Aorta (tissue), 5 donors: ENCODE data around the gene PTH2. TPM values are rescaled to one million over a fixed set of nuclear protein-coding genes. Genes with fewer than 3 reads are reported as not detected.

Source experiments
- ATAC-seq: fragments of 200-7000 bp; cut with Tn5 transposase; one replicate; pipeline ENCODE4 v1.9.1; 2022; ENCODE audit warnings: moderate library complexity; ENCODE audit not compliant: low FRiP score
- DNase-seq, 2 donors: peaks; one replicate each; pipeline ENCODE4 v3.0.0-alpha.2; 2020
- H3K27ac ChIP-seq, 2 donors: one replicate each; pipeline ENCODE4 v1.5.1; 2013; ENCODE audit warnings: low read length in 2 of 2, mild to moderate bottlenecking in 2 of 2, moderate library complexity in 2 of 2, control low read depth in 1 of 2, inconsistent platforms in 1 of 2, low read depth in 1 of 2
- H3K27me3 ChIP-seq, 2 donors: one replicate each; pipeline ENCODE4 v1.6.1; 2013; ENCODE audit warnings: control low read depth in 1 of 2, low read length in 1 of 2, mild to moderate bottlenecking in 1 of 2, moderate library complexity in 1 of 2; ENCODE audit not compliant: insufficient read depth in 2 of 2, control insufficient read depth in 1 of 2
- H3K36me3 ChIP-seq, 2 donors: one replicate each; pipeline ENCODE4 v1.6.1; 2013; ENCODE audit warnings: control low read depth in 1 of 2, low read length in 1 of 2, mild to moderate bottlenecking in 1 of 2; ENCODE audit not compliant: insufficient read depth in 2 of 2, control insufficient read depth in 1 of 2
- H3K4me1 ChIP-seq, 2 donors: one replicate each; pipeline ENCODE4 v1.6.1; 2013; ENCODE audit warnings: low read length in 2 of 2, control low read depth in 1 of 2, mild to moderate bottlenecking in 1 of 2, moderate library complexity in 1 of 2; ENCODE audit not compliant: insufficient read depth in 2 of 2, control insufficient read depth in 1 of 2
- H3K4me3 ChIP-seq, 2 donors: one replicate each; pipeline ENCODE4 v1.5.1; 2013; ENCODE audit warnings: low read length in 2 of 2, control low read depth in 1 of 2, mild to moderate bottlenecking in 1 of 2
- H3K9me3 ChIP-seq: one replicate; pipeline ENCODE4 v1.6.1; 2013; ENCODE audit warnings: mild to moderate bottlenecking, low read length; ENCODE audit not compliant: control insufficient read depth
- WGBS, 2 donors: extraction: QIAGEN DNeasy Blood & Tissue Kit; methylation state at CpG; one replicate each; pipeline ENCODE4 v1.1.7; 2013; 5-methylcytosine and 5-hydroxymethylcytosine counted together
- intact Hi-C, 2 donors: fragments of 100-400 bp; cut with DNase I; formaldehyde crosslinking; loops; one replicate each; pipeline versions ENCODE4 v1.14.2 to v1.15.0; 2022
- polyA plus RNA-seq, 2 donors: library from polyadenylated mRNA; stranded (reverse); fragments of 200-250 nt; gene quantifications; one replicate each; pipeline ENCODE4 v1.2.3, GENCODE V29; 2013
- total RNA-seq, 2 donors: library from RNA; stranded (reverse); fragmentation: NEBNext Ultra II Directional; extraction: Animal tissue kit (Norgen Biotek cat#: 25700); gene quantifications; one replicate each; pipeline ENCODE4 v1.2.1, GENCODE V29; 2021
- donor health status: healthy with polysubstance abuse.
- donor health status: Bipolar disorder and iron deficiency.
- donor health status: DM: no; HTN: no; CAD: no.
- donor health status: DM: no; HTN: no; CAD: no.
- donor health status: DM: yes; HTN: yes; CAD: no.

Gene PTH2
- total and polyA plus RNA-seq, 4 donors, result not detected

DNA sequence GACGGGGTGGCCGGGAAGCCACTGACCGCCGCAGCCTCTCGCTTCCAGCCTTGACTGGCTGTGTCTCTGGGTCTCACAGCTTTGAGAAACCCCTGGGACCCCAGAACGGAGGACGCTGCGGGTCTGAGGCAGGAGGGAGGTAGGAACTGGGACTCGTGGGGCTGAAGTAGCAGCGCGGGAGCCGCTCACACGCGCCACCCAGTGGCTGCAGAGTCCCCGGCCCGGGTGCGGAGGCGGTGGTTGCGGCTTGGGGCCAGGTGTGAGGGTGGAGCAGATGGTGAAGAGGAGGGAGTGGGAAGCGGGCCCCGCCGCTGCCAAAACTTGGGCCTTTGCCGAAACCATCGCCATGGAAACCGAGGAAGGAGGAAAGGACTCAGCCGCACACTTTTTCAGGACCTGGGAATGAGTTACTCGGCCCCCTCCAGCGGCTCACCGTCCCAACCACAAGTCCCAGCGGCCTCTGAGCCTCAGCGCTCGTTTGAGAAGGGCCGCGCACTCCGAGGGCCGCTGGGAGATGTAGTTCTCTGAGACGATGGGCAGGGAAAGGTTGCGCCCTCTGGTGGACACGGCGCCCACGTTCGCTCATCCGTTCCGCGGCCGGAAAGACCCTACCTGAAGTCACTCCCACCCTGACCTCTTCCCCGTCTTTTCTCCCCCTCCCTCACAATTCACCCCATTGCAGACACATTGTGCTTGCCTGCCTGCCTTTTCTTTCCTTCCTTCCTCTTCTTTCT, 20.3 kb upstream of the PTH2 start:
- WGBS, 2 donors, result 0% methylated on average over 39 to 47 of the region's 47 CpGs
- Histone ChIP-seq H3K27ac (peak overlapping the region in 1 of 2 donors; percentile 11), H3K9me3 (no peaks in the 10 kb centered on the region), H3K36me3 (no peaks in the 10 kb centered on the region), H3K4me1 (no peaks in the 10 kb centered on the region), H3K4me3 (peak overlapping the region; percentile 15 to 42), H3K27me3 (no peaks in the 10 kb centered on the region)
- DNase-seq (peak; percentile 97 to 98), ATAC-seq (peak; percentile 94)
- intact Hi-C loops, result loop anchor here (1.0 to 5.0 kb wide), 3 partner anchors 51 to 216 kb away; no protein-coding TSS in a partner anchor

DNA sequence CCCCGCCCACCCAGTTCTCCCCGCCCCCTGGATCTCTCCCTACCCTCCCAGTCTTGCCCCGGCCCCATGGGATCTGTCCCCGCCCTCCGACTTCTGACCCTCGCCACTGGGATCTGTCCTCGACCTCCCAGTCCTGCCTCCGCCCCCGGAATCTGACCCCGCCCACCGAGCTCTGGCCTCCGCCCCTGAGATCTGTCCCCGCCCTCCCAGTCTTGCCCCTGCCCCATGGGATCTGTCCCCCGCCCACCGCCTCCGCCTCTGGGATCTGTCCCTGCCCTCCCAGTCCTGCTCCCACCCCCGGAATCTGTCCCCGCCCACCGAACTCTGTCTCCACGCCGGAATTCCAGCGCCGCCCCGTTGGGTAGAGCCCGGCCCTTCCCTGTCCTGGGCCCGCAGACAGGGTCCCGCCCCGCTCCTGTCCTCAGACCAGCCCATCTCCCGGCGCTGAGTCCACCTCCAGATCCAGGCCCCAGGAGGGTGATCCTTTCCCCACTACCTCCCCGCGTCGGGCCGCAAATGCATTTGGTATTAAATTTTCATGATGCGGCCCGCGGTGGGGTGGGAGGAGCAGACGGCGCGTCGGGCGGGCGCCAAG, 19.6 kb upstream of the PTH2 start:
- H3K27me3 ChIP-seq, result no peaks in the 10 kb centered on the region
- peak overlapping the region; percentile 15 to 42 for H3K4me3 ChIP-seq
- no peaks in the 10 kb centered on the region for H3K4me1 ChIP-seq
- intact Hi-C loops, result loop anchor here (1.0 to 5.0 kb wide), 3 partner anchors 51 to 216 kb away; no protein-coding TSS in a partner anchor
- no peaks in the 10 kb centered on the region for H3K9me3 ChIP-seq
- H3K27ac ChIP-seq, result peak overlapping the region in 1 of 2 donors; percentile 11
- ATAC-seq (peak; percentile 89), DNase-seq (peak; percentile 97 to 99)
- WGBS, 2 donors, result 1 to 2% methylated on average over 36 to 43 of the region's 43 CpGs
- H3K36me3 ChIP-seq, result no peaks in the 10 kb centered on the region

DNA sequence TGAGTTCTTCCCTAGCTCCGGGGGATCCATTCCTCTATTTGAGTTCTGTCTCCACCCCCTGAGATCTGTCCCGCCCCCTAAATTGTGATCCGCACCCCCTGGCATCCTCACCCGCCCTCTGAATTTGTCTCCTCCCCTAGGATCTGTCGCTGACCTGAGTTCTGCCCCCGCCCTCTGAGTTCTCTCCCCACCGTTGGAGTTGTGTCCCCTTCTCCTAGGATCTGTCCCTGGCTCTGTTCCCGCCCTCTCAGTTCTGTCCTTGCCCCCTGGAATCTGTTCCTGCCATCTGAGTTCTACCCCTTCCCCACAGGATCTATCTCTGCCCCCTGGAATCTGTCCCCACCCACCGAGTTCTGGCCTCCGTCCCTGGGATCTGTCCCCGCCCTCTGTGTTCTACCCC, 19.1 kb upstream of the PTH2 start:
- no peaks in the 10 kb centered on the region for H3K9me3 ChIP-seq
- no peaks in the 10 kb centered on the region for H3K36me3 ChIP-seq
- no peaks in the 10 kb centered on the region for H3K27me3 ChIP-seq
- H3K27ac ChIP-seq, result no peak overlapping the region
- intact Hi-C loops, result loop anchor here (2.0 to 5.0 kb wide), 2 partner anchors 52 to 215 kb away; no protein-coding TSS in a partner anchor
- DNase-seq, result no peak
- WGBS, 2 donors, result 1 to 6% methylated on average over 11 of the region's 11 CpGs
- no peak overlapping the region for H3K4me3 ChIP-seq
- H3K4me1 ChIP-seq, result no peaks in the 10 kb centered on the region
- ATAC-seq, result no peak

DNA sequence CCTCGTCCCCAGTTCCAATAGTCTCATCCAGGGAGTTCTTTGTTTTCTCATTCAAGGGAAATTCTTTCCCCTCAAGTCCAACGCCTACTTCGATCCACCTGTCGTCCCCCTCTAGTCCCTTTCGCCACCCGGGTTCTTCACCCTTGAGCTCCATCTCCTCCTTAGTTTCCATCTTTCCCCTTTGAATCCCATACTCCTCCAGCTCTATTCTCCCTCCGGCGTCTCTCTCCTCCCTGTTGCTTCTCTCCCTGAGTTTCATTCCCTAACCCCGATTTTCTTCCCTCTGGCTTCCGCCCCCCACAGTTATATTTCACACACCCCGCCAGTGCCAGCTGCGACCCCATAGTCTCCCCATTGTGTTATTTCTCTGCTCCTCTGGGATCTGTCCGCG, 18.7 kb upstream of the PTH2 start:
- H3K27me3 ChIP-seq, result no peaks in the 10 kb centered on the region
- no peaks in the 10 kb centered on the region for H3K9me3 ChIP-seq
- no peaks in the 10 kb centered on the region for H3K4me1 ChIP-seq
- ATAC-seq (no peak), DNase-seq (no peak)
- intact Hi-C loops, result loop anchor here (2.0 to 5.0 kb wide), 2 partner anchors 51 to 215 kb away; no protein-coding TSS in a partner anchor
- H3K27ac ChIP-seq, result no peak overlapping the region
- H3K36me3 ChIP-seq, result no peaks in the 10 kb centered on the region
- H3K4me3 ChIP-seq, result no peak overlapping the region
- WGBS, 2 donors, result 16 to 20% methylated on average over 14 of the region's 14 CpGs

DNA sequence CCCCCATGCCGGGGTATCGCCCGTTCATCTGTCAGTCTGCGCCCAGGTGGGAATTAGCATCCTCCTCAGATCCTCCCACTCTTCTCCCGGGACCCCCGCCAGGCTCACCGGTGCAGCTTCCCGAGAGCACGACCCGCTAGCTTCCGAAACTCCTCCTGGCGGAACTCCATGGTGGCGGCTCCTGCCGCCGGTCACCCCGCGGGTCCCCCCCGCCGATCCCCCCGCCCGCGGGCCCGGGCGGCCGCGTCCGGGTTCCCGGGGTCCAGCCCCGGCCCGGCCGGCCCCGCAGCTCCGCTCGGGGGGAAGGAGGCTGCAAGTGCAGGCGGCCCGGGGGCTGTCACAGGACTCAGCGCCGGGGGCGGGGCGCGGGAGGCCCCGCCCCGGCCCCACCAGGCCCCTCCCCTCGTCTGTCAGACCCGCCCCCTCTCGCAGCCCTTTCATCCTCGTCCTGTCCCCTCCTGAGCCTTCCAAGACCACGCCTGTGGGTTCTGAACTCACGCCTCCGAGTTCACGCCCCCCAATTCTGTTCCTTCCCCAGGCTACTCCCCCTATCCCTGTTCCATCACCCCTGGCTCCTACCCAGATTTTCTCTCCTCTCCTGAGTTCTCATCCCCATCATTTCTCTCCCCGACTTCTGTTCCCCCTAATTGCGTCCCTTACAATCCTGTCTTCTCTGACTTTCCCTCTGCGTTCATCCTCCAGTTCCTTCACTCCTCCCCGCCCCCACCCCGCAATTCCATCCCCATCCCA, 18.1 kb upstream of the PTH2 start, which contains the start of gene SLC17A7:
Gene SLC17A7 (minus strand): TSS at position 318 of the 750 bp plus-strand sequence. CDS start 148 bp downstream, at position 170.
- peak; percentile 33 for ATAC-seq
- WGBS, 2 donors, result 2 to 4% methylated on average over 32 to 56 of the region's 56 CpGs
- H3K27me3 ChIP-seq, result no peaks in the 10 kb centered on the region
- H3K27ac ChIP-seq, result no peak within 1 kb of the TSS
- H3K4me3 ChIP-seq, result no peak within 1 kb of the TSS
- no peaks in the 10 kb centered on the region for H3K36me3 ChIP-seq
- no peaks in the 10 kb centered on the region for H3K9me3 ChIP-seq
- intact Hi-C loops, result loop anchor here (5.0 kb wide), 1 partner anchor 214 kb away; no protein-coding TSS in a partner anchor
- DNase-seq, result peak in 1 of 2 donors; percentile 69
- no peaks in the 10 kb centered on the region for H3K4me1 ChIP-seq

DNA sequence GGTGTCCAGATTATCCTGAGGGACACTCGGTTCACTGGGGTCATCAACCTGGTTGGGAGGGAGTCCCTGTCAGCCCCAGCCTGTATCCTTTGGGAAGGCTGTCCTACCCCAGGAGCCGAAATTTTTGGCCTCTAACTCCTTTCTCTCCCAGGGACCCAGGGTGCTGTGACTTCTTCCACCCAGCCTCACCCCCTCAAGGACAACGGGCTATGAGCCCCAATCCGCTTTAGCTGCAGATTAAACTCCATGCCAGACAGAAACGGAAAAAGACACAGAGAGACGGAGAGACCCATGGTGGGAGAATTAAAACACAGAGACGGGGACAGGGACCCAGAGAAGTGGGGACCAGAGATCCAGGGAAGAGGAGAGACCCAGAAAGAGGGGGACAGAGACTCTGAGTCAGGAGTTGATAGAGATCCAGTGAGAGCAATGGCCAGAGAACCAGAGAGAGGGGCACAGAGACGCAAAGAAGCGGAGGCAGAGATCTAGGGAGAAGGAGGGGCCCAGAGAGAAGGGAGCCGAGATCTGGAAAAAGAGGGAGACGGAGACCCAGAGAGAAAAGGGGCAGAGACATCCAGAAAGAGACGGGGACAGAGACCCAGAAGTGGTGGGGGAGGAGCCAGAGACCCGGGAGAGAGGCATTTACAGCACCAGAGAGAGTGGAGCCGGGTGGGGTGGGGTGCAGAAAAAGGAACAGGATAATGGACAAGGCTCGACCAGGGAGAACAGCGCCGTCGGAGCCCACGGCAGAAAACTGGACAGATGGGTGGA, 17.4 kb upstream of the PTH2 start:
- H3K4me1 ChIP-seq, result no peaks in the 10 kb centered on the region
- no peak overlapping the region for H3K4me3 ChIP-seq
- H3K27ac ChIP-seq, result no peak overlapping the region
- no peaks in the 10 kb centered on the region for H3K9me3 ChIP-seq
- intact Hi-C loops, result loop anchor here (5.0 kb wide), 1 partner anchor 213 kb away; no protein-coding TSS in a partner anchor
- H3K27me3 ChIP-seq, result no peaks in the 10 kb centered on the region
- ATAC-seq, result no peak
- no peaks in the 10 kb centered on the region for H3K36me3 ChIP-seq
- no peak for DNase-seq
- WGBS, 2 donors, result 21 to 23% methylated on average over 15 to 19 of the region's 19 CpGs

DNA sequence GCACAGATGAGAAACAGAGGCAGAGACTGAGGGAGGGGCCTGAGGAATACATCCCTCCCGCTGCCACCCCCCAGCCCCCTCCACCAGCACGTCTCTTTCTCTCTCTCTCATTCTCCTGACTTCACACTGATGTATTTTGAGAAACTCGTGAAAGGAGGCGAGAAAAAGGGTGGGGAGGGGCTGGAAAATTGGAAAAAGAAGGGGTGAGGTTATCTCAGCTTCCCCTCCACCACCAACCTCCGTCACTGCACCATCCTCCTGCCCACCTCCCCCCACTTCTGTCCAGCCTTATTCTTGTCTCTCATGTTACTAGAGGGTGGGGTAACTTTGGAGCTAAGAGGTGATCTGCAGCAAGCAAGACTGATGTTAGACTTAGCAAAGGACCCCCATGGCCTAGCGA, 16.6 kb upstream of the PTH2 start:
- DNase-seq (no peak), ATAC-seq (no peak)
- Histone ChIP-seq H3K27ac (no peak overlapping the region), H3K4me1 (no peaks in the 10 kb centered on the region), H3K4me3 (no peak overlapping the region), H3K9me3 (no peaks in the 10 kb centered on the region), H3K27me3 (no peaks in the 10 kb centered on the region), H3K36me3 (no peaks in the 10 kb centered on the region)
- intact Hi-C loops, result loop anchor here (5.0 kb wide), 1 partner anchor 213 kb away; no protein-coding TSS in a partner anchor
- 44 to 48% methylated on average over 6 of the region's 6 CpGs for WGBS, 2 donors

DNA sequence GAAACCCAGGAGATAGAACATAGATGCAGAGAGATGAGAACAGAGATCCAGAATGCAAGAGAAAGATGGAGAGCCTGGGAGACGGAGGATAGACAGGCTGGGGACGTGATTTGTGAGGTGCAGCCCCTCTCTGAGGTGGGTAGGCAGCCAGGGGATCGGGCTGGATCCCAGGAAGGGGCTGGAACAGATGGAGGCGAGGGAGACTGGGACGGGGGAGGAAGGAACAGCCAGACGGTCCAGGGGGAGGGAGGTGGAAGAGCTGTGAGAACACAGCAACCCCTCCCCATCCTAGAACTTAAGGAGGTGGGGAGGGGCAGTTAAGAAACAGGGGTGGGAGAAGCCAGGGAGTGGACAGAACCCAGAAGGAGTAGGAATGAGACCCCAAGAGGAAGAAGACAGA, 15.0 kb upstream of the PTH2 start:
- intact Hi-C loops, result no loop called here
- Histone ChIP-seq H3K4me1 (no peaks in the 10 kb centered on the region), H3K4me3 (no peak overlapping the region), H3K27me3 (no peaks in the 10 kb centered on the region), H3K27ac (no peak overlapping the region), H3K36me3 (no peaks in the 10 kb centered on the region), H3K9me3 (no peaks in the 10 kb centered on the region)
- WGBS, 2 donors, result 8 to 20% methylated on average over 6 of the region's 6 CpGs
- DNase-seq (no peak), ATAC-seq (no peak)
